Colon (tissue), 2 donors: ENCODE results near the gene GGACT.
"Not testable (repeated sequence)": the region's sequence is repeated elsewhere in the genome, so short reads cannot be mapped to it uniquely, and the experiment has no call there.

ENCODE experiments used
- FAIRE-seq: peaks from 2 replicates; lab custom pipeline; 2012; peaks lifted over from hg19 to GRCh38; lab: Jason Lieb, UNC
- donor health status: control.
- donor health status: control.

GGACT gene

DNA sequence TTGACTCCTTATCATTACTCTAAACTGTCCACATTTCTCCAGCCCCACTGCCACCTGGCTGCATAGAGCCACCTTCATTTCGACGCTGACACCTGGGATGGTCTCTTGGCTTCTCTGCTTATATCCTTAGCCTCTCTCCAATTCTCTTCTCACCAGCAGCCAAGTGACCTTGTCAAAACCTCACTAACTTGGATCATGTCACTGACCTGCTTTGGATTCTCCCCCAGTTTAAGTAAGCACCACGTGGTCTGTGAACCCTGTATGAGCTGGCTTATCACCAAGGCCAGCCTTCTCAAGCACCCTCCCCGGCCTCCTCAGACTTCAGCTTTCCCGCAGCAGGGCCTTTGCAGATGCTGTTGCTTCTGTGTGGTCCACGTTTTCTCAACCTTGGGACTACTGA lies 12.3 kb upstream of the GGACT start:
- FAIRE-seq: no peak

DNA sequence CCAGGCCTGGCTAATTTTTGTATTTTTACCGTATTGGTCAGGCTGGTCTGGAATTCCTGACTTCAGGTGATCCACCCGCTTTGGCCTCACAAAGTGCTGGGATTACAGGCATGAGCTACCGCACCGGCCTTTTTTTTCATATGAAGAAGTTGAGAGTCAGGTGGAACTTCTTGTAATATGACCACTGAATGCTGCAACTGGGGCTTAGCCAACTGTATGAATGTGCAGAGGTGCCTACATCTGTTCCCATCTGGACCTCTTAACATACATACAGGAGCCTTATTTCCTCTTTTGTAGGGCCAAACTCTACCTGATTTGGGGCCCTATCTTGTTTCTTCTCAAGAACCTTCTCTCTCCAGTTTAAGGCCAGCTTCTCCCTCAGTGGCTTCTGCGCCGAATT lies 11.9 kb upstream of the GGACT start:
- no peak for FAIRE-seq

DNA sequence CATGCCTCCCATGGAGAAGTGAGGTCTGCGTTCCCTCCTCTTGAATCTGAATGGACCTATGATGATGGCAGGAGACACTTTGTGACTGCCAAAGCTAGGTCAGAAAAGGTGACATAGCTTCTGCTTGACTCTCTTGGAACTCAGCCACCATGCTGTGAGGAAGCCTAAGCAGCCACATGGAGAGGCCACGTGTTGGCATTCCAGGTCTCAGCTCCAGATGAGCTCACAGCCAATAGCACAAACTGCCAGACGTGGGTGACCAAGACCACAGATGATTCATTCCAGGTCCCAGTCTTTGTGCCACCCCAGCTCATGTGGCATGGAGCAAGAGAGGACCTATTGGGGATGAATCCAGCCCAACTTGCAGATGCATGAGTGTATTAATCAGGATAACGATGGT lies 8.7 kb upstream of the GGACT start:
- FAIRE-seq: no peak

DNA sequence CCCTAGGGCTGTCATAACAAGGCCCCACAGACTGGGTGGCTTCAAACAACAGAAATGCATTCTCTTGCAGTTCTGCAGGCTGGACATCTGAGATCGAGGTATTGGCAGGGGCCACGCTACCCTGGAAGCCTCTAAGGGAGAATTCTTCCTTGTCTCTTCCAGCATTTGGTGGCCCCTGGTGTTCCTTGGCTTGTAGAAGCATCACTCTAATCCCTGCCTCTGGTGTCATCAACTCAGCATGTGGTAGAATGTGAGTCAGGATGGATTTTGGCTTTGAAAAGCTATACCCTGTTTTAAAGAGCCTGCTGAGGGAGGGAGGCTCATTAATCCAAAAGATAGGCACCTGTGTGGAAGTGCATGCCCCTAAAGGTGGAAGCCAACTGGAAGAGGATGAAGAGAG lies 7.9 kb upstream of the GGACT start:
- FAIRE-seq: no peak

DNA sequence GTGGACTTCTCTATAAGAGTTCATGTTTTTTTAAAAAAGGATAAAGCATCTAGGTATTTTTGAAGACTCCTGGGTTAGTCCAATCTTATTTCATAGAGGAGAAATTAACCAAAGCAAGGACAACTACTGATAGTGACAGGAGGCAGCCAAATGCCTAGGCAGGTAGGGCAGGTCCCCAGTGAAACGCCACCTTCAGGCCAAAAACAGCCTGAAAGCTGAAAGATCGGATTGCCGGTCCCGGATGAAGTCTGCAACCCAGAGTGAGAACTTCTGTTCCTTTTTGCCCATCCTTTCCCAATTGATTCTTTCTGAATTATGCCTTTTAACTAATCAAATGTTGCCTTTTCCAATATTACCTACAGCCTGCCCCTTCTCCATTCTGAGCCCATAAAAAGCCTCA lies 6.1 kb upstream of the GGACT start:
- no peak for FAIRE-seq

DNA sequence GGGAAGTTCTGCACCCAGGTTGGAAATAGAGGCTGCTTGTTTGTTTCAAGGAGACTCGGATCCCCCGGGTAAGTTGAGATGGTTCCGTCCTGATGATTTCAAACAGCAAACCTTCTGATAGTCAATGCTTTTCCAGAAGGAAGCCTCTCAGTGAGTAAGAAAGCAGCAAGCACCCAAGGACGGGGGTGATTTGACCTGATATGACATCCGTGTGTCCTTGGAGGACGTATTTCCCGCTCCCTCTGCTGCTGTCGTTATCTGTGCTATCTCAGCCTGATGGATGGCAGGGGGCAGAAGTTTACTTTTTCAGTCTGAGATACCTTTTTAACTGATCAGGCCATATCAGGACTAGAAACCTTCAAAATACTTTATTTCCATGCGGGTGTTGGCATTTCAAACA lies 5.7 kb upstream of the GGACT start:
- no peak for FAIRE-seq

DNA sequence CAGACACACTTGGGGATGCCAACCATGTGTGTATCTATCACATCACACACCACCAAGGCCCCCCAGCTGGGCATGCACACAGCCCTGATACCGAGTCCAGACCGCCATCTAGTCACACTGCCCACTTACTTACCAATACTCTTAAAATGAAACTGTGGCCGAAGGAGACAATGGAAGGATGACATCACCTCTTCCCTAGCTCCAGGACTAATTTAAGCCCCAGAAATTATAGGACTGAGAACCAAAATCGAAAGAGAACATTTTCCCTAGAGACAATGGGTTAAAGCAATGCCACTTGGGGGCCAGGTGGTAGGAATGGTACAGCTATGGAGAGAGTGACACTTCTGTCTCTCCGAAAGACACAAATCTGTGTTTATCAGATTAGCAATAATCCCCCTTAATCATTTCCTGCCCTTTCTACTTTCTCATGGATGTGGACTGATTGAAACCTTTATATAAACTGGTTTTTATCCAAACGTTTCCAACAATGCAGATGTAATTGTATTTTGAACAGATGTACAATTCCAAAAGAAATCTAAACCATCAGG lies 663 bp upstream of the GGACT start:
- no peak for FAIRE-seq

DNA sequence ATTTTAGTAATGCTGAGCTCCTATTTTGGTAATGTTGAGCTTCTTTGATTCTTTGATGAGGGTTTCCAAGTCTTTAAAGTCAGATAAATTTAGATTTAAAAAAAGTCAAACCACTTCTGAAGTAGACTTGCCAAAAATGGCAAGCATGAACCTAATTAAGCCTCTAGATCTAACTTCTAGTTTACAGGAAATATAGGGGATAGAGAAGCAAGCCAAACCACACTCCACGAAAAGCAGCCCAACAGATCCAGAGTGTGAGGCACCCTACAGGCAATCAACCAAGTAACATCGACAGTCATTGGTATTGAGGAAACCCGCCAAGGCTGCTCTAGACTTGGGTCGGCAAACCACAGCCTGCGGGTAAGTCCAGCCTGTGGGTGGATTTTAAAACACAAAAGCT lies 3.7 kb downstream of the GGACT start:
- no peak for FAIRE-seq

DNA sequence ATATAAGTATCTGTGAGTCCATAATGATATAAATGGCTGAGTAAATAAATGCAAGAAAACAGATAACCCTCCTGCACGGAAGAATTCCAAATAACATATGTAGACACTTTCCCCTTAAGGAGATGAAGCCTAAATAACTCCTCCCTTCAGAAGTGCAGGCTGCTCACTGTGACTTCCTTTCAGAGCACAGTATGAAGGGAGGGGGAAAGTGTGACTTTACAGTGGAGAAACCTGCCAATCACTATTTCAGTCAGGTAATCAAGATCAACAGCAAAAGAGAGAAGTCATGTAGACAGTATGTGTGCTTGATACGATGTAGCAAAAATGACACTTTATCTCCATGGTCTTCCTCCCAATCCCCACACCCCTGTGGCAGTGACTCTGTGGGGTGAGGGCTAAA lies 7.1 kb downstream of the GGACT start:
- no peak for FAIRE-seq

DNA sequence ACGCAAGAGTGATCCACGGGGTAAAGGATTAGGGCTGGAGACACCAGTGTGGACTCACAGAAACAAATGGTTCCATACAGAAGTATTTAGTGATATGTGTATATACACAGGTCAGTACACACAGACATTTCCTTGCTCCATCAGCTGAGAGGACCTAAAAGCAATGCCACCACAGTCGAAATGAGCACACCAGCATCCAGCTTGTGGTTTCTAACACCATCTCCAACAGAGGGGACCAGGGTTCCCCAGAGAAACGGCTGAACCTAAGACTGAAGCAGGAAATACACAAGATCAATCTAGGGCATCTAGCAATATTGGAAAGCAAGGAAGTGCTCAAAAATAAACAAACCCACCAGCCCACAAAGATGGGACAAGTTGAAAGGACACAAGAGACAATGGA lies 7.6 kb downstream of the GGACT start:
- FAIRE-seq: no peak

DNA sequence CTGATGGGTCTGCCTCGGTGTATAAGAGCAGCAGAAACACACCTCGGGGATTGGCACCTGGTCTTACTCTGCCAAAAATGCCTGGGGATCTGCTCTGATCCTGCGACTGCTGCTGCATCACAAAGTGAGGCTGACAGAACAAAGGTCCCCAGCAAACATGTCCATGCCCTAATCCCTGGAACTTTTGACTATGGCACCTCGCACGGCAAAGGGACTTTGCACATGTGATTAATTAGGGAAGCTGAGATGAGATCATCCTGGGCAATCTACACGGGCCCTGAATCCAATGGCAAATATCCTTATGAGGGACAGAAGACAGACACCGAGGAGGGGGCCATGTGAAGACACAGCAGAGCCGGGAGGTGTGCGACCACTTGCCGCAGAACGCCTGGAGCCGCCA lies 8.5 kb downstream of the GGACT start:
- no peak for FAIRE-seq

DNA sequence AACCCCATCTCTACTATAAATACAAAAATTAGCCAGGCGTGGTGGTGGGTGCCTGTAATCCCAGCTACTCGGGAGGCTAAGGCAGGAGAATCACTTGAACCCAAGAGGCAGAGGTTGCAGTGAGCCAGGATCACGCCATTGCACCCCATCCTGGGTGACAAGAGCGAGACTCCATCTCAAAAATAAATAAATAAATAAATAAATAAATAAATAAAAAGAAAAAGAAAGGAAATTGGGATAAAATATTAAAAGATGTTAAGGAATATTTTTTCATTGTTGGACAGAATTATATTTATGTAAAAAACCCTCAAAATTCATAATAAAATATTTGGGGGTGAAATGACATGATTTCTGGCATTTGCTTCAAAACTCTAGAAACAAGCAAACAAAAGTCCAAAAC lies 11.3 kb downstream of the GGACT start:
- FAIRE-seq: not testable (repeated sequence)

DNA sequence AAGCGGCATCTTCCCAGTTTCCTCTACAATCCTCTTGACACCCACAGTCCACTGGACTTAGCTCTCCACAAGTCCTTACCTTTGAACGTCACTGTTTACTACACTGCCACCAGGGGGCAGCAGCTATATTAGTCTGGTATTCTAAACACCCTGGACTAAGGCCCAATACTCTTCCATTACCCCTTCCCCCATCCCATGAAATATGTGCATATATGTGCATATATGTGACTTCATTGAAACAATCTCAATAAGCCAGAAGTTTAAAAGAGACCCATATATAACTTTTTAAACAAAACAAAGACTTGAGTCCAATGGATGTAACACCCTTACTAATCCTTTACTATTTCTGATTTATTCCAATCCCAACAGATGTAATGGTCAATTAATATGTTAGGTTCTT lies 15.5 kb downstream of the GGACT start:
- no peak for FAIRE-seq

DNA sequence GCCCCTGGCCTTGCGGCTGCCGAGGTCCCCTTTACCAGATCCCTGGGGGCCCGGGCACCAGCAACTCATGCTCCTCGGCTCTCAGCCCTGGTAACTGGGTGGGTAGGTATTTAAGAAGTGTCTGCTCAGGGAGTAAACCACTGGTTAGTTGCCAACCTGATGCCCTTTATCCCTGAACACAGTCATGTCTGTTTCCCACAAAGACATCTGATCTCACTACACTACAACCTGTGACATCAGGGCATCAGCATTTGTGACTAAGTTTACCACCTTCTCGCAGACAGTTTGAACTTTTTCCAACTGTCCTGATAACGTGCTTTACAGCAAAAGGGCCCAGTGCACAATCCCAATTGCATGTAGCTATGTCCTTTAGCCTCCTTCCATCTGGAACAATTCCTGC lies 22.0 kb downstream of the GGACT start:
- FAIRE-seq: no peak

DNA sequence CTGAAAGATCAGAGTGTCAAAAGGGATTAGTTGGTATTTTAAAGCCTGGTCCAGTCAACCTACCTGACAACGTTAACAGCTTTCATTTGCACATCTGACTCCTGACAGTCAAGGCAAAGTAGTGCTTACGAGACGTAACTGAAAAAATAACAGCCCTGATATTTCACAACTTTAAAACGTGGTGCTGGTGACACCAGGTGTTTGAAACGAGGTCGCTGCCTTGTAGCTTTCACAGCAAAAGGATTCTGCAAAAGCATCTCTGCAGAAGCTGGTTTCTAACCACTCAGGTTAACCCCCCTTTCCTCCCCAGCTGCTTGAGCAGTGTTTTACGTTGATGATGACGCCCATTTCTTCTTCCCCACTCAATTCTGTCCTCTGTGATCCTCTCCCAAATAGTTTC lies 23.3 kb downstream of the GGACT start:
- no peak for FAIRE-seq

DNA sequence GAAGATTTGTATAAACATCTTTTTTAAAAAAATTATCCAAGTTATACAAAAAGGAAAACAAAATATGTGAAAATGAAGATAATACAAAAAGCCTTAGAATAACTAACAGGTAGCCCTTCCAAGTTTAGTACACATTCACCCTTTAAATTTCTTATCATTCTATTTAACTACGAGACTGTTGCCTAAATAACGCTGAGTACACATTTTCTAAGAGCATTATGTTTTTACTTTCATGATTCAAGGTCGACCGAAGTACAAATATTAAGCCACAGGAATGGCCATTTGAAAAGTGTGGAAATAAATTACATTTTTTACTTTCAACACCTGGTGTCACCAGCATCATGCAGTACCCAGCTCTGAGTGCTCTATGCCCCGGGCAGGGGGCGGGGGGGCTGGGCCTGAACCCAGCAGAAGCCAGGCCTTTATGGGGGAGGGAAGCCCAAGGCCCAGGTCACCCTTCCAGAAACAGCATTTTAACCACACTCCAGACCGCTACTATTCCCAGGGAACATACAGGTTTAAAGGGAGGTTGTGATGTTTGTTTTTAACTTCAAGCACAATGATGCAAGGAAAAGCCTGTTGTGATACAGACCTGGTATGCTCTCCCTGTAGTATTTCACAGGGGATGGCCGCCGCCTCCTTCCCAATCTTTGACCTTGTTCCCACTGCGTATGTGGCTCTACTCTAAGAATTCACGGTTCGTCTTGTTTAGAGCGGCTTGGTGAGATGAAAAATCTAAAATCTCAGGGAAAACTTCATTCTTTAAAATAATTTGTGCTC lies 24.0 kb downstream of the GGACT start:
- FAIRE-seq: no peak

DNA sequence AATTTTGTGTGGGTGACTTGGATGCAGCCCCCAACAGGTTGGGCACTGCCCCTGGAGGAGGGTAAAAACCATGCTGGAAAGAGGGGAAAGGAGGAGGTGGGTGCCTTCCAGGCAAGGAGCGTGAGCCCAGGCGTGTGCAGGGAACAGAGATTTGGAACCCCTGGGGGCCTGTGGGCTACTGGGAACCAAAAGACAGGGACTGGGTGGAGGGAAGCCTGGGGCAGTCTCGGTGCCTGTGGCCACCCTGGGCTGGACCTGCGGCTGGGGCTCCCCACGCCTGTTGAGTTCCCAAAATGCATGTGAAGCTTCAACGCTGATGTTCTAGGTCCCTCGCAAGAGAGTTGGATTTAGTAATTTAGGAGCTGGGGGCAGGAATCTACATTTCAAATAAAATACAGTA lies 24.8 kb downstream of the GGACT start:
- FAIRE-seq: no peak

DNA sequence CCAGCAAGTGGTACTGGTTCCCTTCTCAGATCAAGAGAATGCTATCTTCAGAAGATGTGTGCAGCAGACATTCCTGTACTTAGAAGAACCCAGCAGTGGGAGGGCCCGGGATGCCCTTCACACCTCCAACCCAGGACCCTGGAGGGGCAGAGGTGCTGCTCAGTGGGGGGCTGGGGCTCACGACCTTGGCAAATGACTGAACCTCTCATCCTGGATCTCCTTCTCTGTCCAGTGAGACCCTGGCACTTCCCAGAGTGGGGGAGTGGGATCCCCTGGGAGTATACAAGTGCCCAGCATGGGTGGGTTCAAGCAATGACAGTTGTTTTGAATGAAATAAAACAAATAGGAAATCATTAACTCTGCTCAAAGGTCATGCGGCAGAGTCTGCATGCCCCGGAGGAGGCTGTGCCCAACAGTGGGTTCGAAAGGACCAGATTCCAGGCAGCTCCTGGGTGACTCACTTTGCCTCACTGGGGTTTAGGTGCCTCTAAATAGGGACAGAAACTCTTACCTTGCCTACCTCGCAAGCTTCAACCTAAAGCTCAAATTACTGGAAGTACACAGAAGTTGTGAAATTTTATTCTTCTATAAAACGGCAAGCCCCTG lies 26.9 kb downstream of the GGACT start:
- FAIRE-seq: no peak

DNA sequence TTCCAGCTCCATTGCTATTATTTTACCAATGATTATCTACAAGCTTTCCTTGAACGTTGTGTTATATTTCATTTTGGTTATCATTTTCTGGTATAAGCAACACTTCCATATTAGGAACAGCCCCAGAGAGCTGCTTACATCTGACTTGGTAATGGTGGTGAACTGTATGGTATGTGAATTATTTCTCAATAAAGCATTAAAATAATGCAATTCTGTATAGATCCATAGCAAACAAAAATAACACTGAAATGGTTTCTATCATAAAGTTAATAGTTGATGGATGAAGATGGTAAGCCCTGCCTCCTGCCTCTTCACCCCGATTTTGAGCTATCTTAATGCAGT lies 27.5 kb downstream of the GGACT start:
- FAIRE-seq: no peak

DNA sequence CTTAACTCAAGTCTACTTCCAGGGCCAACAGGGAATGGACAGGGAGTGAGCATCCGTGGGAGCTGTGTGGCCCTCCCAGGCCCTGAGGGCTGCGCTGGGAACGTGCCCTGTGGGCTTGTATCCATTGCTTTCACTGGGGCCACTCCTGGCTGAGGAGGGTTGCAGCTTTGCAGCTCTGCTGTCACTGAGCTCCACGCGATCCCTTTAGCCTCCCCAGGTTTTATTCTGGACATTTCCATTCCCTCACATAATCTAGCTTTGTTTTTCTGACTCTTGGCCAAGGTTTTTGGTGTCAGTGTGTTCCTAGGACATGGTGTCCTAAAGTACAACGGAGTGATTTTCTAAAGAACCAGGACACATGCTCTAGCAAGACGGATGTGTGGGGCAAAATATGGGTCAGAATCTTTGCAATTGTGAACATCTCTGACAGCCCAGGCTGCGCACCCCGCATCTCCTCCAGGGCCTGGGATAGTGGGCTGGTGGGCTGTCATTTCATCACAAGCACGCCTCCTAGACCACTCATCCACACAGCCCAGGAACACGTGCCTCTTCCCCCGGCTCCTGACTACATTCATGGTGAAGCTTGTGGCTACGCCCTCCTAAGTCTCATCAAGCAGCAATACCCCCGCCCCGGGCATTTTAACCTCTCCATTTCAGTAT lies 28.0 kb downstream of the GGACT start:
- FAIRE-seq: no peak

DNA sequence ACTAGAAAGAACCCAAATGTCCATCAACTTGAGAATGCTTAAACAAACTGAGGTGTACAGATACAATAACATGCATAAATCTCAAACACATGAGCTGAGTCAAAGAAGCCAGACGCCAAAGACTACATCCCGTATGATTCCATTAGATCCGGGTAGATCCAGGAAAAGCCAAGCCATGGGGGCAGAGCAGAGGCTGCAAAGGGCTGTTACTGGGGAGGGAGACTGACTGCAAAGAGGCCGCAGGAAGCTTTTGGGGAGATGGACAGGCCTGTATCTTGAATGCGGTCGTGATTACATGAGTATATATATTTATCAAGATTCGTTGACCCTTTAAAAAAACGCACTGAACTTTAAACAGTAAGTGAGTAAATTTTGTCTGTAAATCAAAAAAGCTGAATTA lies 28.7 kb downstream of the GGACT start:
- no peak for FAIRE-seq

DNA sequence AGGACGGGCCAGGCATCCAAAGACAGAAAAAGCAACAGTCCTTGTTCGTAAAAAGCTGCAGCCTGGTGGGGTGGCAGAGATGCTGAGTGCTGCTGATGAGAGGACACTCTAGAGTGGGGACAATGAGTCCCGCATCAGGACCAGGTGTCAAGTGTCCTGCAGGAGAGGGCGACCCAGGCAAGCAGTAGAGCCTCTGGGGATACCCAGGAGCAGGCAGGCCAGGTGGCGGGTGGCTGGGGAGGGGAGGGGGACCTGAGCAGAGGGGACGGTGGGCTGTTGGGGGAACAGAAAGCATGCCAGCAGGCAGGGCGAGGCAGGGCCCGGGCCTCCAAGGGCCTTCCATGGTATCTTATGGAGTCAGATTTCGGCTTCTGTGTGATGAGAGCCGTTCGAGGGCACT lies 35.8 kb downstream of the GGACT start:
- FAIRE-seq: no peak

DNA sequence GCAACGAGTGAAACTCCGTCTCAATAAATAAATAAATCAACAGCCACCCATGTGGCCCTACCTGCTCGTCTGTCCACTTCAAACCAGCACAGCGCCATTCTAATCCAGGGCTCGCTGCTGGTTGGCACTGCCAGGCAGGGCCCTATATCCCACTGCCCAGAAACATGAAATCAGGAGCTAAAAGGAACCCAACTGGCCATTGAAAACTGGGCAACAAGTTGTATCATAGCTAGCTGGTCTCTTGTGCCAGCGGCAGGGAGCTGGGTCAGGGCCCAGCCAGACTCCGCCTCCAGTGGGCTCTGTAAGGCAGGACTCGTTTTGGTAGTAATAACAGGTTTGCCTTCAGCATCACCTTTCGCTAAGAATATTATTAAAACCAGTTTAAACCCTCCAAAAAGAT lies 39.3 kb downstream of the GGACT start:
- no peak for FAIRE-seq

DNA sequence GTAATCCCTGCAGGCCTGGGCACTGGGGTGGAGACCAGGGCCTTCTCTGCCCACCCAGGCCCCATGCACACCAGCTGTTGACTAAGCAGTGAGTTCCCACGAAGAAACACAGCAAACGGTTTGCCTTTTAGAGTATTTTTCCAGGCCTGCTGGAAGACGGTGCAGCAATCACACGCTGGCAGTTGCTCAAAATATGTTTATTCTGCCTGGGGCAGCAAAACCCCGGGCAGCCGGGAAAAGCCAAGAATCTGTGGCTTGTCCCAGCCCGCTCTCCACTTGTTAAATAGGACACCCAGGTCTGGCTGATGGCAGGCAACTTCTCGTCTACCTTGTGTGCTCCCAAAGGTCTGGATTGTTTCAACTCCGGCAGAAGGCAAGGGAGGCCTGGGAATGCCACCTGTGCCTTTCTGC lies 40.8 kb downstream of the GGACT start:
- no peak for FAIRE-seq
